HG03025 (cell line): ENCODE results near the gene NTN1.

Experiments
- ATAC-seq: cut with Tn5 transposase; IDR thresholded peaks from one replicate; pipeline ENCODE4 v1.9.1; 2021; ENCODE audit warnings: mild to moderate bottlenecking, moderate library complexity; ENCODE audit not compliant: unreplicated experiment, low FRiP score

NTN1 gene

DNA sequence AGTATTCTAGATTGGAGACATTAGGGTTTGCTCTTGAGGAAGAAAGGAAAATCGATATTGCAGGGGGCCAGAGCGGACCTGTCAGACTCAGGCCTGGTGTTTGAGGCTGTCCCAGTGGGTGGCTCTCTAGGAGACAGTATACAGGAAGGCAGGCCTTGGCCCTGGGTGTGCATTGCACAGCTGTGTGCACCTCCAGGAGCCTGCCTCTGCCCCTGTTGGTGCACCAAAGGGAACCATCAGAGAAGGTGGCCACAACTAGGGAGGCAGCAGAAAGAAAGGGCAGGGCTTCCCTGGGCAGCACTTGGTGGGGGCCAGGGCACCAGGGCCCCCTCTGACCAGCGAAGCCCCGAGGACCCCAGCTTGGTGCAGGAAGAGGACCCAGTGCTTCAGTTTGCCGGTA lies 188.0 kb downstream of the NTN1 start:
- ATAC-seq: no peak

DNA sequence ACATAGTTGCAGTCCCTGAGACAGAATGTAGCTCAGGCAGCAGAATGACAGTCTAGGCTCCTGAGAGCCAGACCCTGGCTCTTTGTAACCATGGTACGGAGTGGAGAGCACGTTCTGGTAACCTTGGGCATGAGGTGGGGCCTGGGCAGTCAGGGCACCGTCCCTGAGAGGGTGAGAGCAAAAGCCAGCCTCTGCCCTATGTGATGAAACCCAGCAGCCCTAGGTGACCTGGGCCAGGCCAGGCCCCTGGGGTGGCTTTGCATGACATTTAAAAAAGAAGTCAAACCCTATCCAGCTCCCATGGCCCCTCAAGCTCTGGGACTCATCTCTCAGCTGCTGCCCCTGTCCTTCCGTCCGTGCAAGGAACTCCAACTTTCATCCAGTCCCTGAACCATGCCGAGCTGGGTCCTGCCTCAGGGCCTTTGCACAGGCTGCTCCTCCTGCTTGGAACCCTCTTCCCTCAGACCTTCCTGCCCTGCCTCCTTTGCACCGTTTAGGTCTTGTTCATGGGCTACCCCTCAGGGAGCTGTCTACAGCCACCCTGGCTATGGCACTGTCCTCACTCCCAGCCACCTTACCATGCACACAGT lies 188.6 kb downstream of the NTN1 start:
- ATAC-seq: no peak

DNA sequence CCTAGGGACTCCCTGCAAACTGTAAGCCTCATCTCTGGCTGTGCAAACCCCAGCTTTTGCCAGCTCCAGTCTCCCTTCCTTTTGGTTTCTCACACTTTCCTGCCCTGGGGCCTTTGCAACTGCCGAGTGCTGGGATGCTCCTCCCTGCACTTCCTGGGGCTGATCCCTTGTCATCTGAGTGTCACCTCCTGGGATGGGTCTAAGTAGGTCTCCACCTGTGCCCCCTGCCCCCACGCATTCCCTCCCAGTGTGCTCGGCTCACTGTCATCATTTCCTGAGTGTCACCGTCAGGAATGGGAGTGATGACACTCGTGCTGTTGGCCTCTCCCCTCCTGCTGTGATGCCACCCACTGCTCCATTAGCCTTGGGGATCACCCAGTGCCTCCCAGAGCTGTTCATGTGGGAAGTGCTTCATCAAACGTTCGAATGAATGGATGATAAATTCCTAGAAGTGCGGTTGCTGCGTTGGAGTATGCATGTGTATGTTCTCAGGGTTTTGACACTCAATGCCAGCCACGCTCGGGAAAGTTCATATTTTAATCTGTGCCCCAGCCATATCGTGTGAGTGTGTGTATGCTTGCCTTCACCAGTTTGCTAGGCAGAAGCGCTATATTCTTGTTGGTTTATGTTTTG lies 189.9 kb downstream of the NTN1 start:
- no peak for ATAC-seq

GRCh38 chr17:9212376-9213302 lies 191.3 kb downstream of the NTN1 start:
- ATAC-seq: no peak

DNA sequence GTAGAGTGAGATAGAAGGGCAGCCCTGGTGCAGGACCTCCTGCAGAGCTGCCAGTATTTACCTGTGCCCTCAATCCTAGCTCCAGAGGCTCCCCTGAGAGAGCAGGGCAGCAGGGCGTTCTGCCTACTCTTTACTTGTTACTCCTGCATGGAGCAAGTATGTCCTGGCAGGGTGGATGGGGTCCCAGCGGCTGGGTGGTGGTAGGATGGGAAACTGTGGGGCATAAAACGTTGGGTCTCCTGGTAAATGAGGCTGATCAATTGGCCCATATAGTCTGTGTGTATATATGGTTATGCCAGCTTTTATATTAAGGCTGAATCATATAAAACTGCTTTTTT lies 192.0 kb downstream of the NTN1 start:
- ATAC-seq: no peak

DNA sequence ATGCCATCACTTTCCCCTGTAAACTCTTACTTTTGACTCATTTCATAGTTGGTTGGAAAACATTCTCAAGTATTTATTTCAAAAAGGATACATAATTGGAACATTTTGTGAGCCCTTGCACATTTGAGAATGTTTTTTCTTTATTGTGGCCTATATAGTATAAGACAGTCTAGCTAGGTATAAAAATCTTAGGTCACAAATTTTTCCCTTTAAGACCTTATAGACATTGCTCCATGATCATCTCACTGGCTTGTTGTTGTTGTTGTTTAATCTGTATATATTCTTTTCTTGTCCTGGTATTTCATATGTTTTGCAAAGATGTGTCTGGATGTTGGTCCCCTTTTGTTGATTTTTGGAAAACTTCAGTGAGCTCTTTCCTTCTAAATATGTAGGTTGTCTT lies 194.2 kb downstream of the NTN1 start:
- ATAC-seq: no peak

DNA sequence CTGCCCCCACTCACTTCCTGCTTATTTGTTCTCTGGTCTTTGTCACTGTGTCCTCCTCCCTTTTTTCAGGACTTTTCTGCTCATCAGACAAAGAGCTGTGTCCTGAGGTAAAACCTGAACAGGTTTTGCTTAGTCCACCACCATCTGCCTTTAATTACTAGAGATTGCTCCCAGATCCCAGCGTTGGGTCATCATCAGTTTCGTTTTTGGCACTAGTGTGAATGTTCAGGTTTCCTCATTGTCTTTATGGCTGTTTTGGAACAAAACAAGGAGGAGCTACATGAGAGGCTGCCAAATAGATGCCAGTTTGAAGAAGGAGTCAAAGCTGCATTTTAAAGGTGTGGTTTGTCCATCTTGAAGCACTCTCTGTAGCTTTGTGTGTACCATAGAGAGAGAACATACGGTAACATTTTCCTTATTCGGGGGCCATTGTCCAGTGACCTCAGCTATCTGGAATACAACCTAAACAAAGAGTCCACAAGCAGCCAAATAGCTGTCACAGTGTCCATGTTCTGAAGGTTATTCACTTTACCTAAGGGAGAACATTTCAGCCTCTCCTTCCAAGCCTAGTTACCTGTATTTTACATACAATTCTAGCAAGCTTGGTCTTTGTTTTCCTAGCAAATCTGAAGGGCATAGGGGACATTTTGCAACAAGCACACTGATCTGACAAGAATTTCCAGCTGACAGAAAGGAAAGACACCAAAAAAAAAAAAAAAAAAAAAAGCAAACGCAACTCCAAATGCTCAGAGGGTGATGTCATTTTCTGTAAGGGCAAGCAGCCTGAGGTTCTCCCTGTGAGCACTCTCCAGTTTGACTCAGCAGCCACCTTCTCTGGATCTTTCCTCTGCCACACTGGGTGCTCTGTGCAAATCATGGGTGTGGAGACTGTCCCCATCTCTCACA lies 196.1 kb downstream of the NTN1 start:
- ATAC-seq: no peak

DNA sequence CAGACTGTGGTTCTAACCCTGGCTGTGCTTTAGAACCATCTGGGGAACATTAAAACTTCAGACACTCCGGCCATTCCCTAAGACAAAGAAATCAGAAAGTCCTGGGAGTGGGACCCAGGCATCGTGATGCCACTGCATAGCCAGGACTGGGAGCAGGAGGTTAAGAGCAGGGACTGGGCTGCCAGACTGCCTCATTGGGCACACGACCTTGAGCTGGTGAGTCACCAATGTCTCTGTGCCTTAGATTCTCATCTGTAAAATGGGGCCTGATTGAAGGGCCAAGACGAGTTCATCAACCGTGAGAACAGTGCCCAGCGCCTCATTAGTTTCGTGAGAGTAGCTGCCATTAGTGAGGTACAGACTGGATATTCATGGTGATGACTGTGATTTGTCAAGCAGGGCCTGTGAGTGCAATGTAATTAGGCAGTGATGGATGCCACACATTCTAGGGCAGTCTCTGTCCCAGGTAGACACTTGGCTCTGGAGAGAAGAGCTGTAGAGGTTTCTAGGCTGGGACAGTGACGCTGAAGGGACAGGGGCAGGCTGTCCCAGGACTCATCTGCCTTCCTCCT lies 196.8 kb downstream of the NTN1 start:
- no peak for ATAC-seq

- no peak for ATAC-seq
Observed at GRCh38 chr17:9218911-9219310, 197.6 kb downstream of the NTN1 start.

DNA sequence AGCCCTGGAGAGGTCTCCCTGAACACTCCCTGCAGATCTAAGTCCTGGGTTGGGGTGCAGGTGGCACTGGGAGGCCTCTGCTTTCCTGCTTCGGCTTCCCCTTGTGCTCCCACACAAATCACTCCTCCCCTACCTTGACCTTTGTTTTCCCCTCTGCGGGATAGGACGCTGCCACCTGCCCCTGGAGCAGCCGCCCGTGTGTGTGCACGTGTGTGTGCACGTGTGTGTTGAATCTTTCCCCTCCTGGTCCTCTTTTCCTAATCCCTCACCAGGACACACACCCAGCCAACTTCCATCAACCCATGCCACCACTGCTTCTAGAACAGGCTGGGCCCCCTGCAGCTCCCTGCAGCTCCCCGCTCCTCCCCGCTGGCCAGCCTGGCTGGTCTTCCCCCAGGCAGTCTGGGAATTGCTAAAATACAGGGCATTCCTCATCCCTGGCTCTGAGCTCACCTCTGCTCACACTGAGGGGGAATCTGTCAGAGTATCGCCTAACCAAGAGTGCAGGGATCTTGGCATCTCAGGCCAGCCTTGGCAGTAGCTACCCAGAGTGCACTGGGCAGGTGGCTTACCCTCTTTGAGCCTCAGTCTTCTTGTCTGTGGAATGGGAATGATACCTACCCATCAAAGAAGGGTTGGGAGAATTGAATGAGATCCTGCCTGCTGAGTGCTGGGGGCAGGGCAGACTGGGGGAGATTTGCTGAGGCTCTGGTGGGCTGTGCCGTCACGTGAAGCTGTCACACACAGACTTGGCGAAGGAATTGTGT lies 198.5 kb downstream of the NTN1 start:
- no peak for ATAC-seq

GRCh38 chr17:9220398-9221146 lies 199.3 kb downstream of the NTN1 start:
- no peak for ATAC-seq

DNA sequence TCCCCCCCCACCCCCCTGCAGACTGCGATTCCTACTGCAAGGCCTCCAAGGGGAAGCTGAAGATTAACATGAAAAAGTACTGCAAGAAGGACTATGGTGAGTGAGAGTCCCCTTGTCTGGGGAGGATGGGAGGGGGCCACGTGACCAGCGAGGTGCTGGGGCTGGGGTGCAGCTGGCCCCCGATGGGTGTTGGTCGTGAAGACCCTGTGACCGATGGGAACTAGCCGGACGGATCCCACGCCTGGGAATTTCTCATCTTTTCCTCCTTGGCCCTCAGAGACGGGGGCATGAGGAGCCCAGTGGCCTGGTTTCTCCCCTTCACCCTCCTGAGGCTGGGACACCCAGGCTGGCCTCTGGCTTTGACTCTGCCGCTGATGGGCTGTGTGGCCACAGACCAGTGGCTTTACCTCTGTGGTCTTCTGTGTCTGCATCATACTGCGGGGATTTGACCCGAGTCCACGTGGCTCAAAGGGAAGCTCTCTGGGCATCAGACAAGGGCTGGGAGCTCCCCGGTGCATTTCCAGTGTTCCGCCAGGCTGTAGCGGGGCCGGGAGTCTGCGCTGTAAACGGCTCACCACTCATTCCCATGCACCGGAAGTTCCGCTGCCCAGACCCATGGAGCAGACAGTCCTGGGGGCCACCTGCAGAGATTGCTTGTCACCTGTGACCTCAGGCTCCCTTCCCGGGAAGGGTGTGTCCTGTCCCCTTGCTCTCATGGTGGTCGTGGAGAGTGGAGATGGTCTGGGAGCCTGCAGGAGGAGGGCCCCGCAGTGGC lies 200.0 kb downstream of the NTN1 start:
- no peak for ATAC-seq

GRCh38 chr17:9221922-9222180 lies 200.5 kb downstream of the NTN1 start:
- no peak for ATAC-seq

GRCh38 chr17:9223531-9223930 lies 202.2 kb downstream of the NTN1 start:
- ATAC-seq: no peak

- ATAC-seq: no peak
Observed at GRCh38 chr17:9224485-9224884, 203.2 kb downstream of the NTN1 start.

GRCh38 chr17:9225305-9226101 lies 204.2 kb downstream of the NTN1 start:
- ATAC-seq: no peak

- no peak for ATAC-seq
Observed at GRCh38 chr17:9226130-9226793, 205.0 kb downstream of the NTN1 start.
